Activated CD4-positive, alpha-beta memory T cell treated with anti-CD3 and anti-CD28 coated beads, Interleukin-2, amount 10 ng/mL, durations not matched to agents 7 days and 5 days (primary cell): ENCODE measurements around the gene ADGRA3. TPM values are rescaled to one million over a fixed set of nuclear protein-coding genes. Genes with fewer than 3 reads are reported as not detected.

ENCODE experiments used
- CTCF ChIA-PET: fragments of 350-600 bp; sonication (Branson Sonifier 250); formaldehyde crosslinking; loops from one replicate; lab custom pipeline; 2021; ENCODE audit warnings: antibody characterized with exemption, inconsistent platforms; lab: Charles Lee
- POLR2A ChIA-PET: fragments of 350-600 bp; sonication (Branson Sonifier 250); formaldehyde crosslinking; loops from one replicate; lab custom pipeline; 2021; ENCODE audit warnings: antibody characterized with exemption; lab: Charles Lee
- DNase-seq: peaks from one replicate; pipeline ENCODE4 v3.0.0-alpha.2; 2020
- H3K27ac Mint-ChIP-seq: one replicate; pipeline ENCODE4 v1.8.0; 2021; ENCODE audit warnings: mild to moderate bottlenecking, mixed read lengths
- H3K27me3 Mint-ChIP-seq: one replicate; pipeline ENCODE4 v1.8.0; 2021; ENCODE audit warnings: mixed read lengths
- H3K36me3 Mint-ChIP-seq: one replicate; pipeline ENCODE4 v1.8.0; 2021; ENCODE audit warnings: low read depth, mixed read lengths
- H3K4me1 Mint-ChIP-seq: one replicate; pipeline ENCODE4 v1.8.0; 2021; ENCODE audit warnings: mixed read lengths
- H3K4me3 Mint-ChIP-seq: one replicate; pipeline ENCODE4 v1.8.0; 2021; ENCODE audit warnings: mild to moderate bottlenecking, mixed read lengths
- H3K9me3 Mint-ChIP-seq: one replicate; pipeline ENCODE4 v1.8.0; 2021; ENCODE audit warnings: mixed read lengths
- total RNA-seq, 2 experiments: library from RNA; stranded (reverse); gene quantifications; one replicate each; pipeline ENCODE4 v1.2.3, GENCODE V29; 2021

The ADGRA3 gene
- total RNA-seq, 2 experiments from 2014 or later: 0.18 to 0.50 TPM

- ChIA-PET CTCF (no interaction called here), POLR2A (no interaction called here)
- Mint-ChIP-seq H3K27me3 (no peaks in the 10 kb centered on the region), H3K4me1 (no peaks in the 10 kb centered on the region), H3K36me3 (no peaks in the 10 kb centered on the region), H3K4me3 (no peak overlapping the region), H3K27ac (no peak overlapping the region), H3K9me3 (peaks cover 5% of the 10 kb centered on the region)
- no peak for DNase-seq
These were observed 7.0 kb upstream of the ADGRA3 start for GRCh38 chr4:22522706-22523501.

- Mint-ChIP-seq H3K4me1 (no peaks in the 10 kb centered on the region), H3K27me3 (no peaks in the 10 kb centered on the region), H3K27ac (no peak overlapping the region), H3K4me3 (no peak overlapping the region), H3K36me3 (no peaks in the 10 kb centered on the region), H3K9me3 (peaks cover 2% of the 10 kb centered on the region)
- ChIA-PET CTCF (no interaction called here), POLR2A (no interaction called here)
- DNase-seq: no peak
These were observed 6.3 kb upstream of the ADGRA3 start for GRCh38 chr4:22522206-22522605.

GRCh38 chr4:22521240-22521639 lies 5.4 kb upstream of the ADGRA3 start:
- H3K36me3 Mint-ChIP-seq: peaks cover 3% of the 10 kb centered on the region
- peaks cover 8% of the 10 kb centered on the region for H3K27me3 Mint-ChIP-seq
- peaks cover 2% of the 10 kb centered on the region for H3K9me3 Mint-ChIP-seq
- H3K27ac Mint-ChIP-seq: no peak overlapping the region
- no peak for DNase-seq
- CTCF ChIA-PET: no interaction called here
- H3K4me1 Mint-ChIP-seq: peaks cover 2% of the 10 kb centered on the region
- POLR2A ChIA-PET: no interaction called here
- H3K4me3 Mint-ChIP-seq: no peak overlapping the region

DNA sequence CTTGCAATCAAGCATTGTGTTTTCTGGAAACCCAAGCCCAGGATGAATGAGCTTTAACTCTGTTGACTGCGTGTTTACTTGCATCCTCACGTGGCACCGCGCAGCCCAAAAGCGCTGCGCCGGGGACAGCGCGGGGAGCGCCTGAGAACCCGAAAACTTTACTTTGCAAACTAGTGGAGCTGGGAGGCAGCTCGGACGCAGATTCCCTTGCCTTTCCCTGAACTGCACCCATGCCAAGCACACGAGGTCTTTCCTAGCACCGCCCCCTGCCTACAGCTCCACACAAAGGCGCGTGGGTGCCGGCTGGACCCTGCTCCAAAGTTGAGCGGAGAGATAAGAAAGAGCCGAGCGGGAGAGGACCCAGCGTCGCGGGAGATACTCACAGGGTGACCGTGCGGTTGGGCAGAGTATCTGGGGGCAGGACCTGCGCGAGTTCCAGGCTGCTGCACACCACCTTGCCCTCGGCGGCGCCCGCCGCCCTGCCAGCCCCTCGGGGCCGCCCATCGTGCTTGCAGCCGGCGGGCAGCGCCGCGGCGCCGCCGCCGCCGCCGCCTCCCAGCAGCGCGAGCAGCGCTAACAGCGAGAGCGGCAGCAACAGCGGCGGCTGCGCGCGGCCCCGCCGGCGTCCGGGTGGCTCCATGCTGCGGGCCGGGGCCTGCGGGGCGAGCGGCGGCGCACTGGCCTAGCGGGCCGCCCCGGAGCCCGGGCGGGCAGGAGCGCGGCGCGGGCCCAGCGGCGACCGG lies 550 bp downstream of the ADGRA3 start:
- DNase-seq: no peak
- no peak overlapping the region for H3K27ac Mint-ChIP-seq
- H3K4me1 Mint-ChIP-seq: peaks cover 4% of the 10 kb centered on the region
- H3K27me3 Mint-ChIP-seq: peaks cover 24% of the 10 kb centered on the region
- peaks cover 4% of the 10 kb centered on the region for H3K9me3 Mint-ChIP-seq
- H3K4me3 Mint-ChIP-seq: peak overlapping the region; percentile 64
- POLR2A ChIA-PET: no interaction called here
- H3K36me3 Mint-ChIP-seq: peaks cover 3% of the 10 kb centered on the region
- CTCF ChIA-PET: no interaction called here

DNA sequence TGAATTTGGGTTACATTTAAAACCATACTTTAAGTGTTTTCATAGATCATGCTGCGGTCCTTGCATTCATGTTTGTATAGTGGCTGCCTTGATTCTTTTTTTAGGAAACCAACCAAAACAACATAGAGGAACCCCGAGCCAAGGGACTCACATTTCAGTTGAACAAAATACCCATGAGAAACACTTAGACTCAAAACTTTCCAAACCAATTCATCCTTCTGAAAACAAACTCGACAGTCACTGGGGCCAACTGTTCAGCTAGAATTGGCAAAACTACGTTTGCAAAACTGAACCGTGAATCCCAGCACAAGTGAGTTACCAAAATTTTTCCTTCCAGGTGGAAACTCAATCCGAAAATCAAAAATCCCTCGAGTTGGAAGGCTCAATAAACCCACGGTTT lies 1.4 kb downstream of the ADGRA3 start:
- Mint-ChIP-seq H3K27me3 (peaks cover 24% of the 10 kb centered on the region), H3K4me3 (no peak overlapping the region), H3K4me1 (peaks cover 4% of the 10 kb centered on the region), H3K27ac (no peak overlapping the region), H3K9me3 (peaks cover 4% of the 10 kb centered on the region), H3K36me3 (peaks cover 3% of the 10 kb centered on the region)
- ChIA-PET CTCF (no interaction called here), POLR2A (no interaction called here)
- no peak for DNase-seq

DNA sequence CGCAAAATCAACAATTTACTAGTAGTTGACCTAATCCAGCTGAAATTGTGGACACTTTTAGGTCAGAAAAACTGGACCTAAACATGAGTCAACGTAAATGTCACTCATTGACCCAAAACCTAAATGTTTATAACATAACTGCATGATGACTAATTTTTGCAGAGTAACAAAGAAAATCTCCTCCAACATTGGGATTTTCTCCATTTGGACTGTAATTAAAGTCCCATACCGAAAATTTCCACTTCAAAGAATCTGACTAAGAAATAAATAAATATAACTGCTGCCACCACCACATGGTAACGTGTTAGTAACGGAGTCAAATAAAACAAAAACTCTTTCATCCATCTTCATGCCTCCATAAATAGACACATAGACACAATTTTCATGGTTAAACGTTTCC lies 1.9 kb downstream of the ADGRA3 start:
- Mint-ChIP-seq H3K4me1 (peaks cover 4% of the 10 kb centered on the region), H3K27ac (no peak overlapping the region), H3K9me3 (peaks cover 4% of the 10 kb centered on the region), H3K27me3 (peaks cover 24% of the 10 kb centered on the region), H3K4me3 (no peak overlapping the region), H3K36me3 (peaks cover 3% of the 10 kb centered on the region)
- CTCF ChIA-PET: no interaction called here
- no peak for DNase-seq
- POLR2A ChIA-PET: no interaction called here

DNA sequence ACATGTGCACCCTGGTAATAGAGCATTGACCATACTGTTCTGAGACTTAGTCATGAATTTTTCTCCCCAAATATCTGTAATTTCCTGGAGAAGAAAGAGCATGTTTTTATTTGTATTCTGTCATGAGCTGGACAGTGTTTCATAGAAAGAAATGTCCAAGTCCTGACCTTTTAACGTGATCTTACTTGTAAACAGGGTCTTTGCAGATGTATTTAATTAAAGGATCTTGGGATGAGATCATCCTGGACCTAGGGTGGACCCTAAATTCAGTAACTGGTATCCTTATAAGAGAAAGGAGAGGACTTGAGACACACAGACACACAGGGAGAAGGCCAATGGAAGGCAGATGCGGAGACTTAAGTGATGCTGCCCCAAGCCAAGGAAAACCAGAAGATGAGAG lies 3.6 kb downstream of the ADGRA3 start:
- peaks cover 3% of the 10 kb centered on the region for H3K36me3 Mint-ChIP-seq
- POLR2A ChIA-PET: no interaction called here
- peaks cover 4% of the 10 kb centered on the region for H3K9me3 Mint-ChIP-seq
- H3K4me1 Mint-ChIP-seq: peaks cover 4% of the 10 kb centered on the region
- no peak overlapping the region for H3K4me3 Mint-ChIP-seq
- no peak for DNase-seq
- H3K27me3 Mint-ChIP-seq: peaks cover 24% of the 10 kb centered on the region
- H3K27ac Mint-ChIP-seq: no peak overlapping the region
- CTCF ChIA-PET: no interaction called here

DNA sequence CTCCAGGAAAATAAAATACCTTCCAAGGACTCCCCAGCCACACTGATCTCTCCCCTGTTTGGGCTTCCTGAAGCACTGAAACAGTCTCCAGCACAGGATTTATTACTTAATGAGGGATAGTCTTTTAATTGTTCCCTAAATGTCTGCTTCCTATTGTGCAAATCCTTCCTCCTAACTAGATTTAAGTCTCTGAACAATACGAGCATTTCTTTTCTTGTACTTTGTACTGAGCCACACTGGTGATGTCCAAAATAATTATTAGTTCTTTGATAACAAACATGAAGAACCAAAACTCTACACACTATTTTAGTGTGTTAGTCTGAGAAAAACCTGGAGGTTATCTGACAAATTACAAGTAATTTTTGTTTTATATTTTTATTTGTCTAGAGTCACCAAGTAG lies 5.1 kb downstream of the ADGRA3 start:
- H3K4me1 Mint-ChIP-seq: peaks cover 2% of the 10 kb centered on the region
- POLR2A ChIA-PET: no interaction called here
- H3K27ac Mint-ChIP-seq: no peak overlapping the region
- no peaks in the 10 kb centered on the region for H3K36me3 Mint-ChIP-seq
- CTCF ChIA-PET: interaction anchor here (0.6 kb wide), 1 partner anchor 746 kb away, joined by 3 read pairs; no protein-coding TSS in a partner anchor
- peaks cover 15% of the 10 kb centered on the region for H3K27me3 Mint-ChIP-seq
- peaks cover 8% of the 10 kb centered on the region for H3K9me3 Mint-ChIP-seq
- no peak overlapping the region for H3K4me3 Mint-ChIP-seq
- DNase-seq: no peak

- CTCF ChIA-PET: no interaction called here
- no peaks in the 10 kb centered on the region for H3K4me1 Mint-ChIP-seq
- POLR2A ChIA-PET: no interaction called here
These were observed 7.5 kb downstream of the ADGRA3 start for GRCh38 chr4:22508376-22508775.

DNA sequence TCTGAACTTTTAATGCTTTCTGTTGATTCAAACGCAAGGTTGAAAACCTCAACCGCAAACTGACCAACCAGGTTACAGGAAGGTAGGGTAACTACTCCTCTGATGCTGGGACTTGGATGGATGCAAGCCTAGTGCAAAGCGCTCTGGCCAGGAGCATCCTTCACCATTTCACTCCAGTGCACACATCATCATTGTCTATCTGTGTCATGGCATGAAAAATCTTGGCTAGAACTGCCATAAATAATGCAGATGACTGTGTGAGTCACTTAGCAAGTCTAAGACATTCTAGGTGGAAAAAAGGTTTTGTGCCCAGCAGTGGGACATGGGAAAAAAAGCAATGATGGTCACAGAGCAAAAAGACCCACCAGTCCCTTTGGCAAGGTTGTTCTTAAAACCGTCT lies 10.9 kb downstream of the ADGRA3 start:
- no peaks in the 10 kb centered on the region for H3K4me1 Mint-ChIP-seq
- H3K36me3 Mint-ChIP-seq: no peaks in the 10 kb centered on the region
- H3K4me3 Mint-ChIP-seq: no peak overlapping the region
- POLR2A ChIA-PET: no interaction called here
- CTCF ChIA-PET: no interaction called here
- H3K9me3 Mint-ChIP-seq: peaks cover 5% of the 10 kb centered on the region
- no peak overlapping the region for H3K27ac Mint-ChIP-seq
- H3K27me3 Mint-ChIP-seq: no peaks in the 10 kb centered on the region
- DNase-seq: no peak

More at GRCh38 chr4:22508376-22508775, 7.5 kb downstream of the ADGRA3 start:
- no peak overlapping the region for H3K4me3 Mint-ChIP-seq
- H3K9me3 Mint-ChIP-seq: peaks cover 10% of the 10 kb centered on the region
- no peaks in the 10 kb centered on the region for H3K36me3 Mint-ChIP-seq
- H3K27ac Mint-ChIP-seq: no peak overlapping the region
- DNase-seq: no peak
- peaks cover 1% of the 10 kb centered on the region for H3K27me3 Mint-ChIP-seq

DNA sequence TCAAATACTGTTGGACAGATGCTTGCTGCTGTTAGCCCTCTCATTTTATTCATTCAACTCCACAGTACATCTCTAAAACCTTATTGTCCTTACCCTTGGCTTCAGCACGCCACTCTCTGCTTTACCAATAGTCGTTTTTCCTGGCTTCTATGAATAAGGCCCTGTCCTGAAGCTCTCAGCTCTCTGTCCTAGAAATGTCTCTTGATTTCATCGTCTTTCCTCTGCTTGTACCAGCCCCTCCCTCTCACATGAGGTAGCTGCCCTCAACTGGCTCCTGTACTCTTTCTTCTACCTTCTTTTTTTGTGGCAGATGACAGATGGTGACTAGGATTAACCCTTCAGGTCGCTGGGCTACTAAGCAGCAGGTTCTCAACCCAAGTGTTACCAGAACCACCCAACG lies 11.4 kb downstream of the ADGRA3 start:
- DNase-seq: no peak
- ChIA-PET CTCF (no interaction called here), POLR2A (no interaction called here)
- Mint-ChIP-seq H3K4me1 (no peaks in the 10 kb centered on the region), H3K27ac (no peak overlapping the region), H3K27me3 (no peaks in the 10 kb centered on the region), H3K9me3 (peaks cover 5% of the 10 kb centered on the region), H3K36me3 (no peaks in the 10 kb centered on the region), H3K4me3 (no peak overlapping the region)

DNA sequence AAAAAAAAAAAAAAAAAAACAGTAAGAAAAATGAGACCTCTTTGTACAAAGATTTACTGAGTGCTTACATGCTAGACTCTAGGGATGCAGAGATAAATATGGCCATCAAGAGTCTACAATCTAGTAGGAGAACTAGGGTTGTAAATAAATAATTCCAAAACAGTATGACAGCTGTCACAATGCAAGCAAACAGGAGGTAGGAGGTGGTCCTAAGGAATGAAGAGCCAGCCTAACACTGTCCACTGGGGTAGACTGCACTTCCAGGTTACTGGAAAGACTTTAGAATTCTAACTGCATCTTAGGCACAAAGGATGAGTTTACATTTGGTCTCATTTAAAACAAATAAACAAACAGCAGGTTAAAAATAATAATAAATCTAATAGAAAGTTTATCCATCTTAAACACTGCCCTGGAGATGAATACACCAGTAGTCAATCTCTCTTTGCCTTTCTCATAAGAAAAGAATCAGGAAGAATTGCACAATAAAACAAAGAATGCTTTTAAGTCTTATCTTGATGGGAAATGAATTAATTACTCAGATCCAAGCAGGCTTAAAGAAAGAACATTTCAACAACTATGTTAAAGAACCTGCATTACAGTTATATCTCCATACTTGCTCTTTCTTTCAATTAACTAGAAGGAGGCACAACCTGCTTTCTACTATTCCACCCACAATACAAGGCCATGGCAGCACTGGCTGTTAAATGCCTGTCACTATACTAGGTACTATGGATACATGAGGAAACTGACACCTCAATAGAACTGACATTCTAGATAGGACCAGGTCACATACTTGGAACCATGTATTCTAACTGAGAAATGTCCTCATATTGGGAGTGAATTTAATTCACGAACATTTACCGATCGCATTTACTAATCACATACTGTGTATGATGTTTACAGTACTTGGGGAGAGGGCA lies 12.7 kb downstream of the ADGRA3 start:
- Mint-ChIP-seq H3K36me3 (no peaks in the 10 kb centered on the region), H3K4me1 (no peaks in the 10 kb centered on the region), H3K27ac (no peak overlapping the region), H3K9me3 (peaks cover 5% of the 10 kb centered on the region), H3K27me3 (no peaks in the 10 kb centered on the region), H3K4me3 (no peak overlapping the region)
- DNase-seq: no peak
- POLR2A ChIA-PET: no interaction called here
- CTCF ChIA-PET: no interaction called here

DNA sequence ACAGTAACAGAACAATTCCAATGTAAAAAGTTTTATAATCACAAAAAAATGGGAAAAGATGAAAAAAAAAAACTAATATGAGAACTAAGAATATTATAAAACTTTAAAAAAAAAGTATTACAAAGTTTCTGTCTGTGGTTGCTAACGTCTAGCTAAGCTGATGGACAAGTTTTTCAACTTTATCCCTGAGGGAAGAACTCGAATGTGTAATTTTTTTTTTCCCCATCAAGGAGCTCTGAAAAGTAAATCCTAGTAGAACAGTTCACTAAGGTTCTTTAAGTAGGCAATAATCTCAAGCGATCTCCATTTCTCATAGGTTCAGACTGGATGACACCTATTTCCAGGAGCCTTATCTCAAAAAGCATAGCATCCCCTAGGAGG lies 14.2 kb downstream of the ADGRA3 start:
- H3K27ac Mint-ChIP-seq: no peak overlapping the region
- no peak overlapping the region for H3K4me3 Mint-ChIP-seq
- no peaks in the 10 kb centered on the region for H3K4me1 Mint-ChIP-seq
- DNase-seq: no peak
- no peaks in the 10 kb centered on the region for H3K36me3 Mint-ChIP-seq
- peaks cover 5% of the 10 kb centered on the region for H3K9me3 Mint-ChIP-seq
- ChIA-PET POLR2A (no interaction called here), CTCF (no interaction called here)
- H3K27me3 Mint-ChIP-seq: no peaks in the 10 kb centered on the region
